Loucy (cell line): Measurements from ENCODE around the gene MAD1L1.

ENCODE experiments used
- EZH2phosphoT487 ChIP-seq: fragments of 200-600 bp; IDR thresholded peaks from 2 replicates; pipeline ENCODE4 v1.6.1; 2018; ENCODE audit warnings: antibody characterized with exemption, mild to moderate bottlenecking, moderate library complexity, borderline replicate concordance
- TF ChIP-seq, protein P1 (sequence below): fragments of 200-600 bp; sonication (generic); conservative IDR thresholded peaks from 2 replicates; pipeline ENCODE4 v1.5.1; 2014; ENCODE audit warnings: mild to moderate bottlenecking, antibody characterized with exemption, low read length

DNA sequence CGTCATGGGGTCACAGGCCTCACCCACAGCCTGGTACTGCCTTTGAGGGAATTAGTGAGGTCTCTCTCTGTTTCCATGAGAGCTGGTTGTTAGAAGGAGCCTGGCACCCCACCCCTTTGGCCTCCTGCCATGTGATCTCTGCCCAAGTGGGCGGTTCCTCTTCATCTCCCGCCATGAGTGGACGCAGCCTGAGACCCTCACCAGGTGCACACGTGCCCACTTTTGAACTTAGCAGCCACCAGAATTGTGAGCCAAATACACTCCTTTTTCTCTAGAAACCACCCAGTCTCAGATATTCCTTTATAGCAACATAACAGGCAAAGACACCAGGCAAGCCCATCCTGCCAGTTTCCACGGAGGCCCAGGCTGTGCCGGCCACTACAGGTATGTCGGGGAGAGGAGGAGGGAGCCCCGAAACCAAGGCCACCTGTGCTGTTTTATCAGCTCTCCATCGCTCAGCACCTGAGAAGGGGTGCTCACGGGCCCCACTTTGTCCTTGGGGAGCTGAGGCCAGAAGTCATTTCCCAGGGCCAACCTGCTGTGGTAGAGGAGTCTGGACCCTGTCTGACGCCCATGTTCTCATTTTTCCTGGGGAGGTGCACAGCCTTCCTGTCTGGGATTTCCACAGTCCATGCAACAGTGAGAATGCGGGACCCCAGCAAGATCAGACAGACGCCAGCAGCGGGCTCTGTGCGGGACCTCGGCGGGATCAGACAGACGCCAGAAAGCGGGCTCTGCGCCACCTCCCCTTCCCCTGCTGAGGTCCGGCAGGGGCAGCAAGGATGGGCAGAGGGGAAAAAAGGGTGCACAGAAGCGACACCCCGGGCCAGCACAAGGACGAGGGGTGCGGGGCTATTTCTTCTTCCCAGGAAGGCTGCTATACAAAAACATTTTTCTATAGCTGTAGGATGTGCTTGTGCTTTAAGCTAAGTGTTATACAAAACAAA is 342.2 kb downstream of the MAD1L1 start:
- TF ChIP-seq, protein P1, sequence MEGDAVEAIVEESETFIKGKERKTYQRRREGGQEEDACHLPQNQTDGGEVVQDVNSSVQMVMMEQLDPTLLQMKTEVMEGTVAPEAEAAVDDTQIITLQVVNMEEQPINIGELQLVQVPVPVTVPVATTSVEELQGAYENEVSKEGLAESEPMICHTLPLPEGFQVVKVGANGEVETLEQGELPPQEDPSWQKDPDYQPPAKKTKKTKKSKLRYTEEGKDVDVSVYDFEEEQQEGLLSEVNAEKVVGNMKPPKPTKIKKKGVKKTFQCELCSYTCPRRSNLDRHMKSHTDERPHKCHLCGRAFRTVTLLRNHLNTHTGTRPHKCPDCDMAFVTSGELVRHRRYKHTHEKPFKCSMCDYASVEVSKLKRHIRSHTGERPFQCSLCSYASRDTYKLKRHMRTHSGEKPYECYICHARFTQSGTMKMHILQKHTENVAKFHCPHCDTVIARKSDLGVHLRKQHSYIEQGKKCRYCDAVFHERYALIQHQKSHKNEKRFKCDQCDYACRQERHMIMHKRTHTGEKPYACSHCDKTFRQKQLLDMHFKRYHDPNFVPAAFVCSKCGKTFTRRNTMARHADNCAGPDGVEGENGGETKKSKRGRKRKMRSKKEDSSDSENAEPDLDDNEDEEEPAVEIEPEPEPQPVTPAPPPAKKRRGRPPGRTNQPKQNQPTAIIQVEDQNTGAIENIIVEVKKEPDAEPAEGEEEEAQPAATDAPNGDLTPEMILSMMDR, result no peak
- no peak for TF ChIP-seq EZH2phosphoT487
